HepG2 (cell line): Measurements from ENCODE around the gene ERP44. TPM values are rescaled to one million over a fixed set of nuclear protein-coding genes. Genes with fewer than 3 reads are reported as not detected.

Source experiments
- DMAP1 ChIP-seq: IDR thresholded peaks from 2 replicates; pipeline ENCODE4 v1.6.1; 2016
- EED ChIP-seq: sonication (generic); formaldehyde crosslinking; IDR thresholded peaks from 2 replicates; pipeline ENCODE4 v1.5.0; 2020; ENCODE audit warnings: mild to moderate bottlenecking, missing genetic modification reagents
- JDP2 ChIP-seq: sonication (generic); formaldehyde crosslinking; IDR thresholded peaks from 2 replicates; pipeline ENCODE4 v1.8.1; 2022; ENCODE audit warnings: missing genetic modification reagents, borderline replicate concordance
- MBNL3 ChIP-seq: fragments of 250-450 bp; sonication (Bioruptor Pico); conservative IDR thresholded peaks from 2 replicates; pipeline ENCODE4 v1.8.0; 2022; ENCODE audit warnings: mild to moderate bottlenecking, inconsistent platforms
- MTF1 ChIP-seq: sonication (generic); formaldehyde crosslinking; IDR thresholded peaks from 2 replicates; pipeline ENCODE4 v1.5.0; 2020; ENCODE audit warnings: missing genetic modification reagents
- MXD4 ChIP-seq: IDR thresholded peaks from 2 replicates; pipeline ENCODE4 v1.6.1; 2016; ENCODE audit warnings: mild to moderate bottlenecking, missing biosample characterization, missing genetic modification reagents
- NFAT5 ChIP-seq: sonication (generic); formaldehyde crosslinking; IDR thresholded peaks from 2 replicates; pipeline ENCODE4 v1.4.0; 2020; ENCODE audit warnings: missing genetic modification reagents
- NONO ChIP-seq, 2 experiments: fragments of 450-650 bp in 1 of 2; sonication (generic) in 1 of 2; formaldehyde crosslinking in 1 of 2; IDR thresholded peaks in 1 of 2; conservative IDR thresholded peaks in 1 of 2; 2 replicates each; pipeline versions ENCODE4 v1.6.1 to v1.8.0; 2017 to 2022; ENCODE audit warnings: mild to moderate bottlenecking in 1 of 2, missing genetic modification reagents in 1 of 2, moderate library complexity in 1 of 2
- PAF1 ChIP-seq: IDR thresholded peaks from 2 replicates; pipeline ENCODE4 v1.6.1; 2016; ENCODE audit warnings: missing genetic modification reagents, missing compliant biosample characterization
- PAX8 ChIP-seq: sonication (generic); formaldehyde crosslinking; IDR thresholded peaks from 2 replicates; pipeline ENCODE4 v1.8.0; 2022; ENCODE audit warnings: mild to moderate bottlenecking, missing genetic modification reagents, borderline replicate concordance
- RCOR2 ChIP-seq: IDR thresholded peaks from 2 replicates; pipeline ENCODE4 v1.6.1; 2016; ENCODE audit warnings: missing biosample characterization, missing genetic modification reagents
- SAP130 ChIP-seq: IDR thresholded peaks from 2 replicates; pipeline ENCODE4 v1.6.1; 2016; ENCODE audit warnings: low read depth
- TFDP1 ChIP-seq: IDR thresholded peaks from 2 replicates; pipeline ENCODE4 v1.6.1; 2016; ENCODE audit warnings: missing compliant biosample characterization, missing genetic modification reagents, borderline replicate concordance
- ZBTB2 ChIP-seq: sonication (generic); formaldehyde crosslinking; IDR thresholded peaks from 2 replicates; pipeline ENCODE4 v1.8.0; 2022; ENCODE audit warnings: low read depth, missing genetic modification reagents
- ZNF260 ChIP-seq: sonication (generic); formaldehyde crosslinking; IDR thresholded peaks from 2 replicates; pipeline ENCODE4 v1.4.0; 2020; ENCODE audit warnings: missing genetic modification reagents, low read depth, mild to moderate bottlenecking, borderline replicate concordance
- ZNF317 ChIP-seq: sonication (generic); formaldehyde crosslinking; IDR thresholded peaks from 2 replicates; pipeline ENCODE4 v1.5.0; 2020; ENCODE audit warnings: mild to moderate bottlenecking, missing genetic modification reagents
- ZNF350 ChIP-seq: sonication (generic); formaldehyde crosslinking; IDR thresholded peaks from 2 replicates; pipeline ENCODE4 v1.4.0; 2020; ENCODE audit warnings: mild to moderate bottlenecking, low read depth, missing genetic modification reagents, borderline replicate concordance
- ZNF563 ChIP-seq: sonication (generic); formaldehyde crosslinking; IDR thresholded peaks from 2 replicates; pipeline ENCODE4 v1.8.0; 2022; ENCODE audit warnings: mild to moderate bottlenecking, moderate library complexity, missing genetic modification reagents
- ZNF570 ChIP-seq: sonication (generic); formaldehyde crosslinking; IDR thresholded peaks from 2 replicates; pipeline ENCODE4 v1.4.0; 2020; ENCODE audit warnings: mild to moderate bottlenecking, missing genetic modification reagents, borderline replicate concordance
- ZNF749 ChIP-seq: sonication (generic); formaldehyde crosslinking; IDR thresholded peaks from 2 replicates; pipeline ENCODE4 v1.8.0; 2022; ENCODE audit warnings: mild to moderate bottlenecking, missing genetic modification reagents, moderate library complexity, borderline replicate concordance
- polyA plus RNA-seq, 8 experiments: library from polyadenylated mRNA; depleted of rRNA in 3 of 8; stranded (reverse) in 7 of 8; unstranded in 1 of 8; fragments of >200 nt; fragmentation: Illumina TruSeq in 4 of 8; extraction: Trizol in 4 of 8; gene quantifications; 2 replicates each; pipeline versions ENCODE4 v1.2.1 to v1.2.3, GENCODE V29; 2011 to 2016; ENCODE audit warnings: low read depth in 4 of 8, missing spikeins in 1 of 8, mixed read lengths in 1 of 8; ENCODE audit not compliant: insufficient read depth in 1 of 8
- total RNA-seq, 5 experiments: library from RNA; depleted of rRNA; stranded (reverse); fragments of >200 nt; fragmentation: Illumina TruSeq; extraction: Trizol; gene quantifications; 2 replicates each; pipeline ENCODE4 v1.2.3, GENCODE V29; 2016; ENCODE audit warnings: low read depth in 1 of 5

The ERP44 gene
- total and polyA plus RNA-seq, 2 of the 13 experiments (the other 11 are each of a cell fraction or from before 2014, with no cell fraction given) = 8.9 to 13.8 TPM

- TF ChIP-seq NFAT5 = no peak
- TF ChIP-seq DMAP1 (CRISPR knock-in tag) = peak; percentile 51; the same call in 1 of the 2 replicates
- no peak; the same call in 1 of the 2 replicates for TF ChIP-seq JDP2 (CRISPR knock-in tag)
- peak; percentile 66; the same call in 1 of the 2 replicates for TF ChIP-seq ZNF350 (CRISPR knock-in tag)
- no peak for TF ChIP-seq MBNL3
- 0 out of 2 replicates have a peak, but pooled peaks have one; percentile 55 for TF ChIP-seq RCOR2 (CRISPR knock-in tag)
- TF ChIP-seq PAF1 (CRISPR knock-in tag) = no peak
- peak; percentile 77 for TF ChIP-seq ZNF317
- no peak for TF ChIP-seq NONO (IDR thresholded peaks at IDR 0.05)
- peak; percentile 69; the same call in 1 of the 2 replicates for TF ChIP-seq NONO (CRISPR knock-in tag; conservative IDR thresholded peaks at IDR 0.05)
- 0 out of 2 replicates have a peak, but pooled peaks have one; percentile 12 for TF ChIP-seq EED (CRISPR knock-in tag)
- no peak for TF ChIP-seq ZNF260 (CRISPR knock-in tag)
- TF ChIP-seq ZNF563 (CRISPR knock-in tag) = 0 out of 2 replicates have a peak, but pooled peaks have one; percentile 33
- no peak for TF ChIP-seq TFDP1
- no peak; the same call in 1 of the 2 replicates for TF ChIP-seq ZBTB2
- no peak; the same call in 1 of the 2 replicates for TF ChIP-seq MTF1 (CRISPR knock-in tag)
- TF ChIP-seq ZNF749 (CRISPR knock-in tag) = no peak
- TF ChIP-seq PAX8 = no peak
- TF ChIP-seq ZNF570 (CRISPR knock-in tag) = peak; percentile 83; the same call in 1 of the 2 replicates
- peak; percentile 95 for TF ChIP-seq SAP130
- TF ChIP-seq MXD4 (CRISPR knock-in tag) = 0 out of 2 replicates have a peak, but pooled peaks have one; percentile 26
Observed at GRCh38 chr9:100098887-100099721, at the start of gene ERP44, which contains the start of gene INVS (continued).
